SK-N-SH treated with all-trans-retinoic acid at 6 μM for 48 hours (cell line): ENCODE results near the gene UAP1L1.

Experiments
- ATAC-seq: fragments of 200-7000 bp; cut with Tn5 transposase; 3 replicates; pipeline ENCODE4 v1.9.1; 2020; ENCODE audit warnings: mild to moderate bottlenecking, moderate library complexity
- ARNTL ChIP-seq: fragments of 450-650 bp; formaldehyde crosslinking; IDR thresholded peaks from 2 replicates; pipeline ENCODE4 v1.5.0; 2020; ENCODE audit warnings: low read depth, mild to moderate bottlenecking, moderate library complexity, borderline replicate concordance
- BACH2 ChIP-seq: fragments of 250-450 bp; sonication (Bioruptor Pico); IDR thresholded peaks from 2 replicates; pipeline ENCODE4 v1.9.0; 2021; ENCODE audit warnings: mild to moderate bottlenecking, borderline replicate concordance
- CREB5 ChIP-seq: fragments of 250-450 bp; sonication (Bioruptor Pico); IDR thresholded peaks from 2 replicates; pipeline ENCODE4 v1.5.1; 2020; ENCODE audit warnings: low read depth, mild to moderate bottlenecking, moderate library complexity
- CSDC2 ChIP-seq: fragments of 250-450 bp; sonication (Bioruptor Pico); IDR thresholded peaks from 2 replicates; pipeline ENCODE4 v1.5.0; 2020; ENCODE audit warnings: mild to moderate bottlenecking, moderate library complexity
- ESRRG ChIP-seq: fragments of 250-450 bp; sonication (Bioruptor Pico); IDR thresholded peaks from 2 replicates; pipeline ENCODE4 v1.6.1; 2021; ENCODE audit warnings: mild to moderate bottlenecking
- GLIS3 ChIP-seq: fragments of 250-450 bp; sonication (Bioruptor Pico); IDR thresholded peaks from 2 replicates; pipeline ENCODE4 v1.5.0; 2020; ENCODE audit warnings: mild to moderate bottlenecking, moderate library complexity
- ISL1 ChIP-seq: fragments of 250-450 bp; sonication (Bioruptor Pico); IDR thresholded peaks from 2 replicates; pipeline ENCODE4 v2.1.2; 2022; ENCODE audit warnings: mild to moderate bottlenecking, moderate library complexity
- OSR1 ChIP-seq: fragments of 250-450 bp; sonication (Bioruptor Pico); IDR thresholded peaks from 2 replicates; pipeline ENCODE4 v1.8.0; 2022; ENCODE audit warnings: moderate library complexity, mild to moderate bottlenecking, inconsistent platforms
- PPARA ChIP-seq: fragments of 250-450 bp; sonication (Bioruptor Pico); IDR thresholded peaks from 2 replicates; pipeline ENCODE4 v1.5.0; 2020; ENCODE audit warnings: mild to moderate bottlenecking, borderline replicate concordance
- RARB ChIP-seq: fragments of 250-450 bp; sonication (Bioruptor Pico); IDR thresholded peaks from 2 replicates; pipeline ENCODE4 v1.8.0; 2021; ENCODE audit warnings: mild to moderate bottlenecking, moderate library complexity
- SNAI2 ChIP-seq: fragments of 250-450 bp; sonication (Bioruptor Pico); IDR thresholded peaks from 2 replicates; pipeline ENCODE4 v1.5.0; 2020; ENCODE audit warnings: mild to moderate bottlenecking, moderate library complexity
- TCF4 ChIP-seq: fragments of 250-450 bp; sonication (Bioruptor Pico); IDR thresholded peaks from 2 replicates; pipeline ENCODE4 v1.8.0; 2021; ENCODE audit warnings: mild to moderate bottlenecking, moderate library complexity, borderline replicate concordance
- TOX ChIP-seq: fragments of 250-450 bp; sonication (Bioruptor Pico); IDR thresholded peaks from 2 replicates; pipeline ENCODE4 v1.8.0; 2021; ENCODE audit warnings: mild to moderate bottlenecking, moderate library complexity, borderline replicate concordance
- ZC3H10 ChIP-seq: fragments of 250-450 bp; sonication (Bioruptor Pico); IDR thresholded peaks from 2 replicates; pipeline ENCODE4 v1.5.1; 2021; ENCODE audit warnings: mild to moderate bottlenecking, moderate library complexity
- ZFP30 ChIP-seq: fragments of 450-650 bp; formaldehyde crosslinking; IDR thresholded peaks from 2 replicates; pipeline ENCODE4 v1.5.0; 2022; ENCODE audit warnings: mild to moderate bottlenecking, moderate library complexity
- ZNF565 ChIP-seq: fragments of 450-650 bp; formaldehyde crosslinking; conservative IDR thresholded peaks from 2 replicates; pipeline ENCODE4 v1.5.0; 2020; ENCODE audit warnings: low read depth, mild to moderate bottlenecking, moderate library complexity
- ZNF70 ChIP-seq: fragments of 450-650 bp; formaldehyde crosslinking; IDR thresholded peaks from 2 replicates; pipeline ENCODE4 v1.5.0; 2020; ENCODE audit warnings: mild to moderate bottlenecking, moderate library complexity
- TF ChIP-seq, protein P1 (sequence below): fragments of 250-450 bp; sonication (Bioruptor Pico); IDR thresholded peaks from 2 replicates; pipeline ENCODE4 v1.5.0; 2020; ENCODE audit warnings: mild to moderate bottlenecking, moderate library complexity
- TF ChIP-seq, protein P2 (sequence below): fragments of 250-450 bp; sonication (Bioruptor Pico); IDR thresholded peaks from 2 replicates; pipeline ENCODE4 v1.8.0; 2020; ENCODE audit warnings: mild to moderate bottlenecking, moderate library complexity, borderline replicate concordance
- TF ChIP-seq, protein P3 (sequence below): fragments of 250-450 bp; sonication (Bioruptor Pico); IDR thresholded peaks from 2 replicates; pipeline ENCODE4 v1.8.0; 2021; ENCODE audit warnings: low read depth, mild to moderate bottlenecking, moderate library complexity, borderline replicate concordance

Gene UAP1L1

DNA sequence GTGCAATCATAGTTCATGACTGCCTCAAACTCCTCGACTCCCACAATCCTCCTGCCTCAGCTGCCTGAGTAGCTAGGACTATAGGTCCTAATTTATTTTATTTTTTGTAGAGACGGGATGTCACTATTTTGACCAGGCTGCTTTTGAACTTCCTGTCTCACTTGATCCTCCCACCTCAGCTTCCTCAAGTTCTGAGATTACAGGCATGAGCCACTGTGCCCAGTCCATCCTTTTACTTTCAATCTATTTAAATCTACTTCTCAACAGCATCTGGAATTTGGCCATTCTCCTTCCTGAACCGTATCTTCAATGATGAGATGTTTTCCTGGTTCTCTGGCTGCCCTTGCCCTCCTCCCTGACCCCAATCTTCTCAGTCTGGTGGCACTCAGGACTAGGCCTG, 49.5 kb downstream of the UAP1L1 start:
- TF ChIP-seq BACH2 (CRISPR knock-in tag), result no peak
- no peak for TF ChIP-seq TCF4
- TF ChIP-seq ESRRG (CRISPR knock-in tag), result no peak
- no peak for TF ChIP-seq ISL1 (CRISPR knock-in tag)
- TF ChIP-seq CSDC2, result no peak
- TF ChIP-seq SNAI2, result no peak
- no peak for TF ChIP-seq ARNTL (CRISPR knock-in tag)
- no peak for TF ChIP-seq OSR1 (CRISPR knock-in tag)
- no peak for ATAC-seq

GRCh38 chr9:137127301-137128157, 50.2 kb downstream of the UAP1L1 start:
- no peak for ATAC-seq
- TF ChIP-seq SNAI2 (no peak), ARNTL (CRISPR knock-in tag) (no peak), OSR1 (CRISPR knock-in tag) (no peak), CSDC2 (no peak), TOX (CRISPR knock-in tag) (no peak), TCF4 (no peak), PPARA (no peak), CREB5 (CRISPR knock-in tag) (no peak), RARB (no peak), ZNF565 (CRISPR knock-in tag) (no peak), ZFP30 (CRISPR knock-in tag) (no peak)
- TF ChIP-seq, protein P1, sequence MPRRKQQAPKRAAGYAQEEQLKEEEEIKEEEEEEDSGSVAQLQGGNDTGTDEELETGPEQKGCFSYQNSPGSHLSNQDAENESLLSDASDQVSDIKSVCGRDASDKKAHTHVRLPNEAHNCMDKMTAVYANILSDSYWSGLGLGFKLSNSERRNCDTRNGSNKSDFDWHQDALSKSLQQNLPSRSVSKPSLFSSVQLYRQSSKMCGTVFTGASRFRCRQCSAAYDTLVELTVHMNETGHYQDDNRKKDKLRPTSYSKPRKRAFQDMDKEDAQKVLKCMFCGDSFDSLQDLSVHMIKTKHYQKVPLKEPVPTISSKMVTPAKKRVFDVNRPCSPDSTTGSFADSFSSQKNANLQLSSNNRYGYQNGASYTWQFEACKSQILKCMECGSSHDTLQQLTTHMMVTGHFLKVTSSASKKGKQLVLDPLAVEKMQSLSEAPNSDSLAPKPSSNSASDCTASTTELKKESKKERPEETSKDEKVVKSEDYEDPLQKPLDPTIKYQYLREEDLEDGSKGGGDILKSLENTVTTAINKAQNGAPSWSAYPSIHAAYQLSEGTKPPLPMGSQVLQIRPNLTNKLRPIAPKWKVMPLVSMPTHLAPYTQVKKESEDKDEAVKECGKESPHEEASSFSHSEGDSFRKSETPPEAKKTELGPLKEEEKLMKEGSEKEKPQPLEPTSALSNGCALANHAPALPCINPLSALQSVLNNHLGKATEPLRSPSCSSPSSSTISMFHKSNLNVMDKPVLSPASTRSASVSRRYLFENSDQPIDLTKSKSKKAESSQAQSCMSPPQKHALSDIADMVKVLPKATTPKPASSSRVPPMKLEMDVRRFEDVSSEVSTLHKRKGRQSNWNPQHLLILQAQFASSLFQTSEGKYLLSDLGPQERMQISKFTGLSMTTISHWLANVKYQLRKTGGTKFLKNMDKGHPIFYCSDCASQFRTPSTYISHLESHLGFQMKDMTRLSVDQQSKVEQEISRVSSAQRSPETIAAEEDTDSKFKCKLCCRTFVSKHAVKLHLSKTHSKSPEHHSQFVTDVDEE (CRISPR knock-in tag), result no peak
- TF ChIP-seq, protein P2, sequence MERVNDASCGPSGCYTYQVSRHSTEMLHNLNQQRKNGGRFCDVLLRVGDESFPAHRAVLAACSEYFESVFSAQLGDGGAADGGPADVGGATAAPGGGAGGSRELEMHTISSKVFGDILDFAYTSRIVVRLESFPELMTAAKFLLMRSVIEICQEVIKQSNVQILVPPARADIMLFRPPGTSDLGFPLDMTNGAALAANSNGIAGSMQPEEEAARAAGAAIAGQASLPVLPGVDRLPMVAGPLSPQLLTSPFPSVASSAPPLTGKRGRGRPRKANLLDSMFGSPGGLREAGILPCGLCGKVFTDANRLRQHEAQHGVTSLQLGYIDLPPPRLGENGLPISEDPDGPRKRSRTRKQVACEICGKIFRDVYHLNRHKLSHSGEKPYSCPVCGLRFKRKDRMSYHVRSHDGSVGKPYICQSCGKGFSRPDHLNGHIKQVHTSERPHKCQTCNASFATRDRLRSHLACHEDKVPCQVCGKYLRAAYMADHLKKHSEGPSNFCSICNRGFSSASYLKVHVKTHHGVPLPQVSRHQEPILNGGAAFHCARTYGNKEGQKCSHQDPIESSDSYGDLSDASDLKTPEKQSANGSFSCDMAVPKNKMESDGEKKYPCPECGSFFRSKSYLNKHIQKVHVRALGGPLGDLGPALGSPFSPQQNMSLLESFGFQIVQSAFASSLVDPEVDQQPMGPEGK (CRISPR knock-in tag), result no peak
- TF ChIP-seq, protein P3, sequence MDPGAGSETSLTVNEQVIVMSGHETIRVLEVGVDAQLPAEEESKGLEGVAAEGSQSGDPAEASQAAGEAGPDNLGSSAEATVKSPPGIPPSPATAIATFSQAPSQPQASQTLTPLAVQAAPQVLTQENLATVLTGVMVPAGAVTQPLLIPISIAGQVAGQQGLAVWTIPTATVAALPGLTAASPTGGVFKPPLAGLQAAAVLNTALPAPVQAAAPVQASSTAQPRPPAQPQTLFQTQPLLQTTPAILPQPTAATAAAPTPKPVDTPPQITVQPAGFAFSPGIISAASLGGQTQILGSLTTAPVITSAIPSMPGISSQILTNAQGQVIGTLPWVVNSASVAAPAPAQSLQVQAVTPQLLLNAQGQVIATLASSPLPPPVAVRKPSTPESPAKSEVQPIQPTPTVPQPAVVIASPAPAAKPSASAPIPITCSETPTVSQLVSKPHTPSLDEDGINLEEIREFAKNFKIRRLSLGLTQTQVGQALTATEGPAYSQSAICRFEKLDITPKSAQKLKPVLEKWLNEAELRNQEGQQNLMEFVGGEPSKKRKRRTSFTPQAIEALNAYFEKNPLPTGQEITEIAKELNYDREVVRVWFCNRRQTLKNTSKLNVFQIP, result no peak

- no peak for ATAC-seq
- TF ChIP-seq CSDC2 (no peak), GLIS3 (CRISPR knock-in tag) (no peak), ZC3H10 (CRISPR knock-in tag) (no peak), ESRRG (CRISPR knock-in tag) (no peak), ARNTL (CRISPR knock-in tag) (no peak), PPARA (no peak), ZFP30 (CRISPR knock-in tag) (no peak), CREB5 (CRISPR knock-in tag) (no peak), ZNF70 (no peak), RARB (no peak)
- TF ChIP-seq, protein P1 (CRISPR knock-in tag), result no peak
- TF ChIP-seq, protein P2 (CRISPR knock-in tag), result no peak
Measured at GRCh38 chr9:137128158-137128861, 51.0 kb downstream of the UAP1L1 start.
